ENCODE results near the gene ZPBP2.

DNA sequence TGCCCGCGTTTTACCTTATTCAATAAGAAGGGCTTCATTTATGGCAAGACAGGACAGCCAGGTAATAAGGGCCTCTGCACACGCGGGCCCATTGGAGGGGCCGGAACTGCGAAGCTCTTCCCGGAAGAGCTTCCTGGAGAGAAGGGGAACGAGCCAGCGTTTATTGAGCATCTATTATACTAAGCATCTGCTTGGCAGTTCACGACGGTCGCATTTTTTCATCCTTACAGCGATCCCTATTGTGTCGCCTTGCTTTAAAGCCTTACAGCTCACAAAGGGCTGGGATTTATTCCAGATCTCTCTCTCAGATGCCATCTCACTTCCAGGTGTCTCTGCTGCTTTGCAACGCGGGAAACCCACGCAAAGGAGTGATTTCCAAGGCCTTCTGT, 546 bp downstream of the ZPBP2 start:
- TF ChIP-seq CTCF (IDR thresholded peaks at IDR 0.05; ENCODE audit: low read depth, low read length) (no peak), POLR2A (IDR thresholded peaks at IDR 0.05; ENCODE audit: extremely low read depth, insufficient read length) (no peak), MYC (IDR thresholded peaks at IDR 0.05; ENCODE audit: low read depth, low read length) (no peak)
- TF ChIP-seq, protein P1, sequence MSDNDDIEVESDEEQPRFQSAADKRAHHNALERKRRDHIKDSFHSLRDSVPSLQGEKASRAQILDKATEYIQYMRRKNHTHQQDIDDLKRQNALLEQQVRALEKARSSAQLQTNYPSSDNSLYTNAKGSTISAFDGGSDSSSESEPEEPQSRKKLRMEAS (IDR thresholded peaks at IDR 0.05; ENCODE audit: low read depth, low read length) = no peak
